ENCODE data around the gene MAPK8IP3.
"Not testable (repeated sequence)": the region's sequence is repeated elsewhere in the genome, so short reads cannot be mapped to it uniquely, and the experiment has no call there.

MAPK8IP3 gene

DNA sequence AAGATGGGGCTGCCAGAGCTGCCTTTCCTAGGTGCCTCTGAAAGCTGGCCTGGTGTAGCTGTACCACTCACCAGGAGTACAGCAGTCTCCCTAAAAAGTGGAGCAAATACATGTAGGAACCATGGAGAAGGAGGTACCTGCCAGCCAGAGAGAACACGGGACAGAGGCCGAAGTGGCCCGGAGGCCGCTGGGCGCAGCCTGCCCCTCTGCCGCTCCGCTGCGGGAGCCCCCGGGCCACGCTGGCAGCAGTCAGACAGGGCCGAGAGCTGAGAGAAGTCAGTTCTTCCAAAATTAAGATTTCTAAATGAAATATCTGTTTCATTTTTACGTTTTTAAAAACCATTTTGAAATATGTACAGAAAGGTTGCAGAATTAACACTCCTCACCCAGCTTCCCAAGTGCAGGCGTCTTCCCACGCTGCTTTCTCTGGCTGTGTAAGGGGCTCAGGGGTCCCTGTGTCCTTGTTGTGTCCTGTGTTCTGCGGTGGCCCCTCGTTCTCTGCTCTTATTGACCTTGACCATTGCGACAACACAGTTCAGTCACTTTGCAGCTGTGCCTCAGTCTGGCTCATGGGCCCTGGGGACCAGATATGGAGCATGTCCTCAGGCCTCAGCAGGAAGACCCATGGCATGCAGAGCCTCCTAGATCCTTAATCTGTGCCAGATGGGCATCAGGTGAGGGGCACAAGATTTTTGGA, 5.0 kb downstream of the MAPK8IP3 start:
- no peak for DNase-seq

DNA sequence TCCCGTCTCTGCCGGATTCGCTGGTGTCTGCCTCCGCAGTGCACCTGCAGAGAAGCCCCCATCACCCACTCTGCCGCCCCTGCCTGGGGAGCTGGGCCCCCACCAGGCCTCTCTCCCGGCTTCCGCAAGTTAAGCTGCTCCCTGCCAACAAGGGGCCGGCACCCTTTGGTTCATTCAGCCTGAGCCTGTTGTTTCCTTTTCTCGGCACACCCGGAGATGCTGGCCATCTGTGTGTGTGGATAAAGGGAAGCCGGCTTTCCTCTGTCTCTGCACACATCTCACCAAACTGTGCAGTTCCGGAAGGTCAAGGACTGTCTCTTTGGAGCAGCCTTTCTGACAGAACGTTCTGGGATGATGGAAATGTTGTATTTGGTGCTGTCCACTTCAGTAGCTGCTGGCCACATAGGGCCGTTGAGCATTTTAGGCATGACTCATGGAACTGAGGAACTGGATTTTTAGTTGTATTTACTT, 6.8 kb downstream of the MAPK8IP3 start:
- no peak for DNase-seq

DNA sequence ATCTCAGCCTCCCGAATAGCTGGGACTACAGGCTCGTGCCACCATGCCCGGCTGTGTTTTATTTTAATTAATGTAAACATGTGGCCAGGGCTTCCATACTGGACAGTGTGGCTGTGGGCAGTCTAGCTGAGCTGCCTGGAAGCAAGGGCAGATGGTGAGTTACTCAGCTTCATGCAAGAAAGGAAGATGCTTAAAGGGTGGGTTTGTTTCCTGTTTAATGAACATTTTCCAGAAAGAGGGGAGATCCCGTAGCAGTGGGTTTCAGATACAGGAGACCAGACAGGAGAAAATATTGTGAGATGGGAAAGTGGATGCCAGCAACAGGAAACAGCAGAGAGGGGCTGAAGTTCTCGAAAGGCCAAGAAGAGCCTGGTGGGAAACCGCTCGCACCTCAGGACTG, 7.3 kb downstream of the MAPK8IP3 start:
- DNase-seq, result no peak

DNA sequence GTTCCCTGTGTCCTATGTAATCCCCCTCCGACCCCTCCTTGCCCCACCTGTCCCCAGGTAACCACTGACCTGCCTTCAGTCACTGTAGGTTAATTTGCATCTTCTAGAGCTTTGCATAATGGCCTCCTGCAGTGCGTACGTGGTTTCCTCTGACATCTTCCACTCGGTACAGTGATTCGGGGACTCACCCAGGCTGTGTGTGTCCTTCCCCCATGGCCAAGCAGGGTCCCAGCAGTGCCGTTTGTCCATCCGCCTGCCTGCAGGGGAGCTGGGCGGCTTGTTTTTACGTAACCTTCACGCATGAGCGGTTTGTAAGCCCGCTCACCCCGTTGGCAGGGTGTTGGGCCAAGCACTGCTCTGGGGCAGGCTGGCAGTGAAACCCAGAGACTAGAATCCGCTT, 7.9 kb downstream of the MAPK8IP3 start:
- DNase-seq, result no peak

DNA sequence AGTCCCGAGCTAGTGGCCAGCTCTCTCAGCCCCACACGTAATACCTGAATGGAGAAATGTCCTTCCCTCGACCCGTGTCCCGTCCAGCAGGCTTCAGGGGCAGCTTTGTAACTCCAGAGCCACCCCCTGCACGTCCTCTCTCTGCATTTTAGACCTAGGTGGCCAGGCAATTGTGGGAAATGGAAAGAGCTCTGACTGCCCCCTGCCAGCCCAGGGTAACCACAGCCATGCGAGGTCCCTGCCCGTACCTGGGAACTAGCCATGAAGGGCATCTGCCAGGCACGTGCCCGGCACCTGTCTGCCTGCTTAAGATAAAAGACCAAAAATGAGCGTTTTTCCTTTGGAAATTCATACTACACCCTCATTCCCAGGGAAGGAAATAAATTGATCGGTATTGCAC, 9.2 kb downstream of the MAPK8IP3 start:
- DNase-seq, result no peak

DNA sequence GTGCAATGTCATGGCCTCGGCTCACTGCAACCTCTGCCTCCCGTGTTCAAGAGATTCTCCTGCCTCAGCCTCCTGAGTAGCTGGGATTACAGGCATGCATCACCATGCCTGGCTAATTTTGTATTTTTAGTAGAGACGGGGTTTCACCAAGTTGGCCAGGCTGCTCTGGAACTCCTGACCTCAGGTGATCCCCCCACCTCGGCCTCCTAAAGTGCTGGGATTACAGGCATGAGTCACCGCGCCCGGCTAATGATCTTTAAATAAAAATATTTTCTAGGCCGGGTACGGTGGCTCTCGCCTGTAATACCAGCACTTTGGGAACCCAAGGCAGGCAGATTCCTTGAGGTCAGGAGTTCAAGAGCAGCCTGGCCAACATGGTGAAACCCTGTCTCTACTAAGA, 12.2 kb downstream of the MAPK8IP3 start:
- DNase-seq, result not testable (repeated sequence)

DNA sequence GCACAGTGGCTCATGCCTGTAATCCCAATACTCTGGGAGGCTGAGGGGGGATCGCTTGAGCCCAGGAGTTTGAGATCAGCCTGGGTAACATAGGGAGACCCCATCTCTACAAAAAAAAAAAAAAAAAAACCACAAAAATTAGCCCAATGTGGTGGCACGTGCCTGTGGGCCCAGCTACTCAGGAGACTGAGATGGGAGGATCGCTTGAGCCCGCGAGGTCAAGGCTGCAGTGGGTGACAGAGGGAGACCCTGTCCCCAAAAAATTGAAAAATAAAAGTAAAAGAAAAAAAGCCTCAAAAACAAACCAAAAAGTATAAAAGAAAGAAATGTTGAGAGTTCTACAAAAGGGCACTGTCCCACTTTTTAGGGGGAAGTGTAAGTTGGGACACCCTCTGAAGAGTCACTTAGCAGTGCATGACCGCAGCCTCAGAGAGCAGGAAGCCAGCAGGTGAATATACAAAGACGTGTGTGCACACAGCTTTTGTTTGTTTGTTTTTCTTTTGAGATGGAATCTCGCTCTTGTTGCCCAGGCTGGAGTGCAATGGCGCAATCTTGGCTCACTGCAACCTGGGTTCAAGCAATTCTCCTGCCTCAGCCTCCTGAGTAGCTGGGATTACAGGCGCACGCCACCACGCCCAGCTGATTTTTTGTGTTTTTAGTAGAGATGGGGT, 13.7 kb downstream of the MAPK8IP3 start:
- not testable (repeated sequence) for DNase-seq

DNA sequence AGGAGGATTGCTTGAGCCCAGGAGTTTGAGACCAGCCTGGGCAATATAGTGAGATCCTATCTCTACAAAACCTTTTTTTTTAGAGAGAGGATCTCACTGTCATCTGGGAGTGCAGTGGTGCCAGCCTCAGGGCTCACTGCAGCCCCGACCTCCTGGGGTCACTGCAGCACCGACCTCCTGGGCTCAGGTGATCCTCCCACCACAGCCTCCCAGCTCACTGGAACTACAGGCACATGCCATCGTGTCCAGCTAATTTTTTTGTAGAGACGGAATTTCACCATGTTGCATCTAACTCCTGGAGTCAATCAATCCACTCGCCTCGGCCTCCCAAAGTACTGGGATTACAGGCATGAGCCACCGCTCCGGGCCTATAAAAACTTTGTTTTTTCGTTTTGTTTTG, 15.4 kb downstream of the MAPK8IP3 start:
- no peak for DNase-seq

DNA sequence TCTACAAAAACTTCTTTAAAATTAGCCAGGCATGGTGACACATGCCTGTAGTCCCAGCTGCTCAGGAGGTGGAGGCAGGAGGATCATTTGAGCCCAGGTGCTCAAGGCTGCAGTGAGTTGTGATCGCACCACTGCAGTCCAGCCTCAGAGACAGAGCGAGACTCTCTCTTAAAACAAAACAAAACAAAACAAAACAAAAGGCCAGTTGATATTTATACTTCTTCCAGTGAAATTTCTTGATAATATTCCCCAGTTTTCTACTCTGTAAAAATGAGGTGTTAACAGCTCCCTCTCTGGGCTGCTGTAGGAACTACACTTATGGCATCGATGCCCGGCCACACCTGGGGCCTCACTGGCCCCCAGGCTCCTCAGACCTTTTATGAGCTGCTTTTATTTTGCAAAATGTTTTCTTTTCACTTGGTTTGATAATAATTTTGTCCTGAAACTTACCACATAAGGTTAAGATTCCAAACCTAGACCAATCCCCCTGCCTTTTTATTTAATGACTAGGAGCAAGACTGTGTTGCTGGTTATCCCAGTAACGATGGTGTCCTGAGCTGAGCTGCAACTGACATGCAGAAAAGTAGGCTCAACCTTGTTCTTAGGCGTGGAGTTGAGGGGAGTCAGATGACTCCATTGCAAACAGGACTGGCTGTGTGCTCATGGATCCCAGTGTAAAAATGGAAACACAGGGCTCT, 17.6 kb downstream of the MAPK8IP3 start:
- peak; percentile 34 for DNase-seq

DNA sequence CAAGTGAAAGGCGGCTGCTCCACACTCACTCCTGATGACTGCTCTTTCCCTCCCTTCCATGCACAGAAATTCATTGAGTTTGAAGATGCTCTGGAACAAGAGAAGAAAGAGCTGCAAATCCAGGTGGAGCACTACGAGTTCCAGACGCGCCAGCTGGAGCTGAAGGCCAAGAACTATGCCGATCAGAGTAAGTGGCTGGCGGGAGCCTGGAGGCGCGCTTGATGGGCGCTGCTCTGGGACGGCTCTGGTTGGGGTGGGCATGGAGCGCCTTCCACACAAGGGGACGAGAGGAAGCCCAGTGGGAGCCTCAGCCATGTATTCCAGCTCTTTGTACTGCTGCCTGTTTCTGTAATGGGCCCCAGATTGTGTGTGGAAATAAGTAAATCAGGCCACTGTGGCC, 18.5 kb downstream of the MAPK8IP3 start:
- no peak for DNase-seq

DNA sequence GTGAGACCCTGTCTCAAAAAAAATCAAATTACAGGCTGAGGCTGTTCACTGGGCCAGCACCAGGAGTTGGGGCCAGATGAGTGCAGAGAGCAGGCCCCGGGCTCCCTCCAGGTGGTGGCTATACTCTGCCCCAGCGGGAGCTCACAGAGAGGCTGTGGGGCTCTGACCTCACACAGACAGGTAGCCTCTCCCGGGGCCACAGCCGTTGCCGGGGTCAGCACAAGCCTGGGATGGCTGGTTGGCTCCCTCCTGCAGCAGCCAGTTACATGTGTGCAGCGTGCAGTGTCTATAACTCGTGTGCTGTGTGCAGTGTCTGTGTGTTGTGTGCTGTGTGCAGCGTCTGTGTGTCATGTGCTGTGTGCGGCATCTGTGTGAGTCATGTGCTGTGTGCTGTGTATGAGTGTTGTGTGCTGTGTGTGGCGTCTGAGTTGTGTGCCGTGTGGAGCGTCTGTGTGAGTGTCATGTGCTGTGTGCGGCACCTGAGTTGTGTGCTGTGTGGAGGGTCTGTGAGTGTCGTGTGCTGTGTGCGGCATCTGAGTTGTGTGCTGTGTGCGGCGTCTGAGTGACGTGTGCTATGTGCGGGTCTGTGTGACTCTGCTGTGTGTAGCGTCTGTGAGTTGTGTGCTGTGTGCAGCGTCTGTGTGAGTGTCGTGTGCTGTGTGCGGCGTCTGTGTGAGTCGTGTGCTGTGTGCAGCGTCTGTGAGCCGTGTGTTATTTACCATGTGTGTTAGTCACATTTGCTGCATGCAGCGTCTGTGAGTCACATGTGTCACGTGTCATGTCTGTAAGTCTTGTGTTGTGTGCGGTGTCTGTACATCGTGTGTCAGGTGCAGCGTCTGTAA, 20.9 kb downstream of the MAPK8IP3 start:
- no peak for DNase-seq

DNA sequence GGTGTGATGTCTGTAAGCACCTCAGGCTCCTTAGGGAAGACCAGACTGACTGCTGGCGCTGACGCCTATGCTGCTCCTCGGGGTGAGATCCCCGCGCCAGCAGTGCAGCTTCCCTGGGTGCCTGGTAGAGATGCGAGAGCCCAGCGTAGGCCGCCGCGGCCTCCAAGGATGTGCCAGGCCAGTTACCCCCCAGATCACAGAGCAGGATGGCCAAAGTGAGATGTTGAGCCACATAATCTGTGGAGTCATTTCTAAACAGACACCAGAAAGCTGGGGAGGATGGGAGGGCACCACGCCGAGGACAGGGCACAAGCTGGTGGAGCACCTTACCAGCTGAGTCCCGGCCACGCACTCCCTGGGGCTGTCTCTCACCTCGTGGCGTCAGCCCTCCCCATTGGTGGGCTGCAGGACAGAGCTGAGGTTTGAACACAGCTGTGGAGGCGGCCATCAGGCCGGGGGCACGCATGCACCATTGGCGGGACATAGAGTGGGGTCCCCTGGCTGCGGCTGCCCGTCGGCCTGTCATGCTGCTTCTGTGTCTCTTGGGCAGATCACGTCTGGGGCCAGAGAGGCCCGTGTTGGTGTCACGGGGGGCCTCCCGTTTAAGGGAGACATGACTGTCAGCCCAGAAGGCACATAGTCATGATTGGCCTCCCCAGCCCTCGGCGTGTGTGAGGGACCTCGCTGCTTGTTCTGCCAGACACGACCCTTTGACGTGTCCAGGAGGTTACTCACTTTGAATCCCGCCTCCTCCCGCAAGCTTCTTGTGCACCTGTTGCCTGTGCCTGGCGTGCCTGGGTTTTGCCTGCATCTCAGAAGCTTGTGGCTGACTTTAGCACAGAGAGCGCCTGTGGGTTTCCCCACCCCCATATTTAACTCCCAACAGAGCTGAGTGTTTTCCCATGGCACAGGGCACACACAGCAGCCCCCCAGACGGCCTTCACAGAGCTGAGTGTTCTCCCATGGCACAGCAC, 21.9 kb downstream of the MAPK8IP3 start:
- DNase-seq, result no peak

DNA sequence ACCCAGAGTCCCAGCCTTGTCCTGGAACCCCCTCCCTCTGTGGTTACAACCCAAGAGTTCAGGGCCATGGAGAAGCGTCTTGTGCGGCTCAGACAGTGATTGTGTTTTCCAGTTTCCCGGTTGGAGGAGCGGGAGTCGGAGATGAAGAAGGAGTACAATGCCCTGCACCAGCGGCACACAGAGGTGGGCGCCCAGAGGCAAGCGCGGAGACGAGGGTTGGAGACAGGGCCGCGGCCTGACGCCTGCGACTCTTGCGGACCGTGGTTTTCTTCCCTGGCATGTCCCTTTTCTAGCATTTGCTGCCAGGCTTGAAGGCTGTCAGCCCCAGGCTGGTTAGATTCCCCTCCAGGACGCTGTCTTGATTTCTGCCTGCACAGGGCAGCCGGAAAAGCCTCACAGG, 23.0 kb downstream of the MAPK8IP3 start:
- no peak for DNase-seq

DNA sequence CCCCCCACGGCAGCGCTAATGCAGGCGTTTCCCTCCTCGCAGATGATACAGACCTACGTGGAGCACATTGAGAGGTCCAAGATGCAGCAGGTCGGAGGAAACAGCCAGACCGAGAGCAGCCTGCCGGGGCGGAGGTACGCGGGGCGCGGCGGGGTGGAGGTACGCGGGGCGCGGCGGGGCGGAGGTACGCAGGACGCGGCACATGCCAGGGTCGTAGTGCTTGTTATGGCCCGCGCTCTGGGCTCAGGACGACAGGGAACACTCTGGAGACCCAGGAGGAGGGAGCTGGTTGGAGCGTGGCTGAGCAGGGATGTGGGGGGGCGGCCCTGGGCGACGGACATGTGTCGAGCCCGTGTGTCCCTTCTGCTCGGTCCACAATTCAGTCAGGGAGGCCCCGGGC, 23.4 kb downstream of the MAPK8IP3 start:
- DNase-seq, result no peak

DNA sequence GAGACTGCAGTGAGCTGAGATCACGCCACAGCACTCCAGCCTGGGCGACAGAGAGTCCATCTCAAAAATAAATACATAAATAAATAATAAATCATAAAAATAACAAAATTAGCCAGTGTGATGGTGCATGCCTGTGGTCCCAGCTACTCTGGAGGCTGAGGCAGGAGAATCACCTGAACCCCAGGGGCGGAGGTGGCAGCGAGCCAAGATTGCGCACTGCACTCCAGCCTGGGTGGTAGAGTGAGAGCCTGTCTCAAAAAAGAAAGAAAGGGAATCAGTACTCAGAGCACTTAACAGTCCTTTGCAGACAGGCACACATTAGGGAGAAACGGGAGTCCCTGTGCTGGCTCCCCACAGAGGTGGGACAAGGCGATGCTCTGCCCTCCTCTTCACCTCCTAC, 25.1 kb downstream of the MAPK8IP3 start:
- no peak for DNase-seq

DNA sequence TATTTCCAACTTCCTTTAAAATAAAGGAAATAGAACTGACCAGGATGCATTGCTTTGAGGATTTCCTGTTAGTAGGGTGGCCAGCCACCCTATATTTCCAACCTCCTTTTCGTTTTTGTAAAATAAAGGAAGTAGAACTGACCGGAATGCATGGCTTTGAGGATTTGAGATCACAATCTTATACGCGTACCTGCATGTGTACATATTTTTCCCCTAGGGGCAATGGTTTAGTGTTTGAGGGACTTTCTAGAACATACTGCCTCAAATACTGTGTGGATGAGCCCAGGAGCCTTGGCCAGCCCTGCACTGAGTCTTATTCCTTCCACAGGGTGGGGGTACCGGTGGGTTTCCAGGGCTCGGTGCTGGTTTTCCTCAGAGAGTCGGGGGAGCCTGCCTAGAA, 25.6 kb downstream of the MAPK8IP3 start:
- no peak for DNase-seq

DNA sequence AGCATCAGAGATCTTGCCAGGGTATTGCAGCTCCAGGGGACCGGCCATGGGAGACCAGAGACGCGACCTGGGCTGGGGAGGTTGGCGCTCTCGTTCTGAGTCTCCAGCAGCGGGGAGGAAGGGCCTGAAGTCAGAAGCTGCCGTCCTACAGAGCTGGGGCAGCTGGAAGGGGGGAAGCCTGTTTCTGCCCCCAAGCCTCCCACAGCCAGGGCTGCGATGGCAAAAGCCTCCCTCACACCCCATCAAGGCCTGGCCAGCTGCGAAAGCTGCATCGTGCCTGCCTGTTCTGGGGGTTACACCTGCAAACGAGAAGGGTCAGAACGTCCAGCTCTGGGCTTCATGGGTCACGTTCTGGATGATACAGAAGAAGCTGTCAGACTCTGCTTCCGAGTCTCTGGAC, 26.1 kb downstream of the MAPK8IP3 start:
- no peak for DNase-seq

DNA sequence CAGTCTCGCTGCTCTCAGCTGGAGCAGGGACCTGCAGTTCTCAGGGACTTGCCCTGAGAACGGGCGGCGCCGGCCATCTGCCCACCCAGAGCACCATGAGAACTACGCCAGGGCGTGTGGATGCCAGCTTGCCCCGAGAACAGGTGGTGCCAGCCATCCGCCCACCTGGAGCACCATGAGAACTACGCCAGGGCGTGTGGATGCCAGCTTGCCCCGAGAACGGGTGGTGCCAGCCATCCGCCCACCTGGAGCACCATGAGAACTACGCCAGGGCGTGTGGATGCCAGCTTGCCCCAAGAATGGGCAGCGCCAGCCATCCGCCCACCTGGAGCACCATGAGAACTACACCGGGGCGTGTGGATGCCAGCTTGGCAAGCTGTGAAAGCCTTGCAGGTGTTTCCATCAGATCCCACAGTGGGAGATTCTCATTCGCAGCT, 26.6 kb downstream of the MAPK8IP3 start:
- DNase-seq, result not testable (repeated sequence)

DNA sequence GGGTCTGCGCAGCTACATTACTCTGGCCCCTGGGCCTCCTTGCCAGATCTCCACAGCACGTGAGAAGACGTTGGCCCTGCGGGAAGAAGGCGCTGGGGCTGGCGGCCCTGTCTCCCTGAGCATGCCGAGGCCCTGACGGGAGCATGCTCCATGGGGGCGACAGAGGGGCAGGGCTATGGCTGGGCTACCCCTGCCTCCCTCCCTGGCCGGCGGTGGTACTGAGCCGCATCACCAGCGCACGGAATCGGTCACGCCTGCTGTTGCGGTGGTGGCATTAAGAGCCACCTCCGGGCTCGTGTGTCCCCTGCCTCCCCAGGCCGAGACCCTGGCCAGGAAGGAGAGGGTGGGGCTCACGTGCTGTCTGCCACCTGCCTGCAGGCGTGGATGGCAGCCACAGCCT, 28.1 kb downstream of the MAPK8IP3 start:
- DNase-seq, result no peak

DNA sequence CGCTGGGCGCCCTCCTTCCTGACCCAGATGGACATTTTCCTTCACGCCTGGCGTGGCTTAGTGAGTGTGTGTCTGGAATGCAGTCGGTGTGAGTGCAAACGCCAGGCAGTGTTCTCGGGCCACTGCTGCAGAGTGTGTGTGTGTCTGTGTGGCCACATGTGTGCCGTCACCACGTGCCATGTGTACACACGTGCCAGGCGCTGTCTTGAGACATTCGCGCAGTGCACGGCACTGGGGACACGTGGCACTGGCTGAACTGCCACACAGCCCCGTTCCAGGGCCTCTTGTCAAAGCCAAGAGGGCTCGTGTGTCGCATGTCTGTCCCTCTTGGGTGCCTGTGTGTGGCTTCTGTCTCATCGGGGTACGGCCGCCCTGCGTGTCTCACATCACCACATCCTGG, 28.8 kb downstream of the MAPK8IP3 start:
- DNase-seq, result no peak

DNA sequence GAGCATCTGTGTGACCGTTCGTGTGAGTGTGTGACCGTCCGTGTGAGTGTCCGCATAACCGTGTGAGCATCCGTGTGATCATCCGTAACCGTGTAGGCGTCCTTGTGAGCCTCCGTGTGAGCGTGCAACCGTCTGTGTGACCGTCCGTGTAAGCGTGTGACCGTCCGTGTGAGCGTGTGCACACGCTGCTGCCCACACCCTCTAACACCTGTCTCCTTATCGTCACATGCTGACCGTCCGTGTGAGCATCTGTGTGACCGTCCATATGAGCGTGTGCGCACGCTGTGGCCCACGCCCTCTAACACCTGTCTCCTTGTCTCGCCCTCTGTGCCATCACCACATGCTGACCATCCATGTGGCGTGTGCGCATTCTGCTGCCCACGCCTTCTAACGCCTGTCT, 34.2 kb downstream of the MAPK8IP3 start:
- no peak for DNase-seq
